ENCODE measurements around the gene IZUMO3.
"Not testable (repeated sequence)": the region's sequence is repeated elsewhere in the genome, so short reads cannot be mapped to it uniquely, and the experiment has no call there.

Gene IZUMO3, protein sequence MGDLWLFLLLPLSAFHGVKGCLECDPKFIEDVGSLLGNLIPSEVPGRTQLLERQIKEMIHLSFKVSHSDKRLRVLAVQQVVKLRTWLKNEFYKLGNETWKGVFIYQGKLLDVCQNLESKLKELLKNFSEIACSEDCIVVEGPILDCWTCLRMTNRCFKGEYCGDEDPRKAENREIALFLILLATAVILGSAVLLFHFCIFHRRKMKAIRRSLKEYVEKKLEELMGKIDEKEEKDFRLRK

DNA sequence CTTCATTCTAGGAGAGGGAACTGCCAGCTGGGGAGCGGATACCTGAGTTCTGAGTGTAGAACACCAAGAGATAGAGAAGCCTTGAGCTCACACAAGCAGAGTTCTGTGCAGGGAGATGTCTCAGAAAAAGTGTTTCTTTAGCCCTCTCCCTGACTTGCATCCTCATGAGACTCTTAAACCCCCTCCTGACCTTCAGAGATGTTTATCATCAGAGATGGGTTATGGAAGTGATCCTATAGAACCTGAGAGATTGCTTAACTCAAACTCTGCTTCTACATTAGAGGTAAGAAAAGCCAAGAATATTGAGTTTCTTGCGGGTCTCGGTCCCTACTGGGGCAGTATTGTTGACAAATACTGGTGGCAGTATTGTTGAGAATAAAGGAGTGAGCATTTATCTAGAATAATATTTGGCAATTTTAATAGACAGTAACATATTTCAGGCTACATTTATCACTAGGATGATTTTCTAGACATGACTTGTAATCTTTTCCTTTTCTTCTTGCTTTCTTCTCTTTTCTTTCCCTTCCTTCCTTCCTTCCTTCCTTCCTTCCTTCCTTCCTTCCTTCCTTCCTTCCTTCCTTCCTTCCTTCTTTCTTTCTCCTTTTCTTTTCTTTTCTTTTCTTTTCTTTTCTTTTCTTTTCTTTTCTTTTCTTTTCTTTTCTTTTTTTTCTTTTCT, at the start of gene IZUMO3:
Gene IZUMO3, minus strand, starts transcription at position 51 of the 676 bp plus-strand sequence. CDS start 248 bp downstream, outside the sequence.
- no peak for DNase-seq

GRCh38 chr9:24594234-24594850, 48.6 kb upstream of the IZUMO3 start:
- DNase-seq: no peak

DNA sequence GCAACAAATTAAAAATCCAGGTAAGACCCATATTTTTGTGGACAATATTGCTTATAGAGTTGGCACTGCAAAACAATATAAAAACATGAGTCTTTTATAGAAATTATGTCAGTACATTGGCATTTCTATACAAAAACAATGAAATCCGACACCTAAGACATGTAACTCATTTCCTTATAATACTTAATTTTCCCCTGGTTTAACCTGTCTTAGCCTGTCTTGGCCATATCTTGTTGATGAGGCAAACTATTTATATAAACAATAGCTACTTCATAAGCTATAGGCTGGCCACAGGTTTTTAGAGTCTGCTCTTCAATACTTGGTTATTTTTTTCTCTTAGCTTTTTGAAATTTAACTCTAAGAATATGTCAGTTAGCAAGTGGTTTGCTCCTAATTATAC, 44.7 kb upstream of the IZUMO3 start:
- no peak for DNase-seq

- no peak for DNase-seq
Observed at GRCh38 chr9:24587883-24588282, 42.2 kb upstream of the IZUMO3 start.

DNA sequence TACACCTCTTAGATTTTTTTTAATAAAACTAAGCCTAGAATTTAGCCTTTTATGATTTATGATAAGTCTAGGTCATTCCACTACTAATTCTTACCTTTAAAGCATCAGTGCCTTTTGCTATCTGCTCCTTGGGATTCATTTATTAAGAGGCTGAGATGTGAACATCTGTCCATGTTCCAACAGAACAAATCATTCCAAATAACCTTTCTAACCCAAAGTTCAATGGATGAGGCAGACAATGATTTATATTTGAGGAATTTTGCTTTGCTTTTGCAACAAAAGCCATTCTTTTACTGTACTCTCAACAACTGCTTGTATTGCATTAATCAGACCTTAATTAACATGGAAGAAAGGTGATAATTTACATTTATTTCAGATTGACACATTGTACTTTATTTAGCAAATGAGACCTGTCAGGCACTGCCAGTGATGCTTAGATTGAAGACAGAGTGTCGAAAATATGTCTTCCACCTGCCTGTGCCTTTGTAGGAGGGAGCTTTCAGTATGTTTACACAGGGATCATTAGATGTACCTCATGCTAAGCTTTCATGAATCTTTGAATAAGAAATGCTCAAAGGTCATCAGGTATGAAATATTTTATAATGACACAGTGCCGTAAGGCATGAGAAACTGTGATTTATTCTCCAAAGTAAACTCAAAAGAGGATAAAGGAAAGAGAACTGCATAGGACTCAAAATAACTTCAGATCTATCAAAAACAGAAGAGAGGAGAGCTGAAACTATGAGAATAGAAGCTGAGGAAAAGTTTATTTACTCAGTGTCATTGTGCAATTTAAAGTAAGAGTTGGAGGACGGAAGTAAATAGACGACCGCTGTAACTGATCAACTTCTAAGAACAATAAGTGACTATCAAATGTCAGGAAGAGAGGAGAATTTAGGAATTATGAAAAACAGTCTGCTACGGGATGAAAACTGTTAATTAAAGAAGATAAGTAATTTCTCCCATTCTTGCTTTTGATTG, 36.7 kb upstream of the IZUMO3 start:
- DNase-seq: no peak

DNA sequence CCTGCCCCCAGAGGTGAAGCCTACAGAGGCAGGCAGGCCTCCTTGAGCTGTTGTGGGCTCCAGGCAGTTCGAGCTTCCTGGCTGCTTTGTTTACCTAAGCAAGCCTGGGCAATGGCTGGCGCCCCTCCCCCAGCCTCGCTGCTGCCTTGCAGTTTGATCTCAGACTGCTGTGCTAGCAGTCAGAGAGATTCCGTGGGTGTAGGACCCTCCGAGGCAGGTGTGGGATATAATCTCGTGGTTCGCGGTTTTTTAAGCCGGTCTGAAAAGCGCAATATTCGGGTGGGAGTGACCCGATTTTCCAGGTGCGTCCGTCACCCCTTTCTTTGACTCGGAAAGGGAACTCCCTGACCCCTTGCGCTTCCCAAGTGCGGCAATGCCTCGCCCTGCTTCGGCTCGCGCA, 34.3 kb upstream of the IZUMO3 start:
- not testable (repeated sequence) for DNase-seq

DNA sequence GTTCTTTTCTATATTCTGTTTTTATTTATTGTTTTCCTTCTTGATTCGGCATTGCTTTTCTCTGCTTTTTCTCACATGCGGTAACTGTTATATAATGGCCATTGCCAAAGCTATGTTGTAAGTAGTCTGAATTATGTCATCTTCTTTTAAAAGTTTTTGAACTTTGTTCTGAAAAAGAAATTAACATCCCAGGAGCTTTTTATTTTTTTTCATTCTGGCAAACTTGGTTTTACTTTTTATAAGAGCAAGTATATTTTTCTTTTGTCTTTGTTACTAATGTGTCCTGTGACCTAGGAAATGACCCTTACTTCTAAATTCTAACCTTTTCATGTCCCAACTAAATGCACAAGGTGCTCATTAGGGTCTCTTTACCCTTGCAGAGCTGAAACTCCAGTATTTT, 26.7 kb upstream of the IZUMO3 start:
- DNase-seq: no peak

DNA sequence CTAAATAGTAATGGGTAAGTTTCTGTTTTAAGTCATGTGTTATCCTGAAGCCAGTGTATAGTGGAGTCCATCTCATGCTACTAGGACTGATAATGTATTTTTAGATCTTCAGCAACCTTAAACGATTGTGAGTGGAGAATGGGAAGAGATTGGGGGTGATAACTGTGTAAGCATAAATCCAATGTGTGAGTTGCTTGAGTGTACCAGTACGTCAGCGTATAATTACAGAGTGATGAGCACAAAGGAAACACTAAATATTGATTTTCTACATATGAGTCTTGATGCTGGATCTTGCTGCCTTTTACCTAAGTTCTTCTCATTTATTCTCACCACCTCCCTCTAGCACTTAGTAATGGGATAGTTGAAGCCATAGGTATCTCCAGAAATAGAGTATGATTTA, 16.3 kb upstream of the IZUMO3 start:
- no peak for DNase-seq

DNA sequence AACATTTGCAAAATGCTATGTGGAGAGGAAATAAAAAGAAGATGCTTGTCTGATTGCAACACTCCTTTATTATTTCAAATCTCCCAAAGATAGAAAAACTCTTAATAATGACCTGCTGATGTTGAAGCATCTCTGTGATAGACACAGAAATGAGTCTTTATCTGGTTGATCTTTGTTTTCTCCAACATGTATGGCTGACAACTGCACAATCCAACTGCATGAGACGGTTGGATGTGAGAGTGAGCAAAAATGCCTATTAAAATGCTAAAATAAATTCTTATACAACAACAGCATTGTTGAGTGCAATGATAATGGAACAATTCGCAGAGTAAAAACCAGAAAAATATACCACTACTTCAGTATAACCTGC, 7.5 kb upstream of the IZUMO3 start:
- no peak for DNase-seq

DNA sequence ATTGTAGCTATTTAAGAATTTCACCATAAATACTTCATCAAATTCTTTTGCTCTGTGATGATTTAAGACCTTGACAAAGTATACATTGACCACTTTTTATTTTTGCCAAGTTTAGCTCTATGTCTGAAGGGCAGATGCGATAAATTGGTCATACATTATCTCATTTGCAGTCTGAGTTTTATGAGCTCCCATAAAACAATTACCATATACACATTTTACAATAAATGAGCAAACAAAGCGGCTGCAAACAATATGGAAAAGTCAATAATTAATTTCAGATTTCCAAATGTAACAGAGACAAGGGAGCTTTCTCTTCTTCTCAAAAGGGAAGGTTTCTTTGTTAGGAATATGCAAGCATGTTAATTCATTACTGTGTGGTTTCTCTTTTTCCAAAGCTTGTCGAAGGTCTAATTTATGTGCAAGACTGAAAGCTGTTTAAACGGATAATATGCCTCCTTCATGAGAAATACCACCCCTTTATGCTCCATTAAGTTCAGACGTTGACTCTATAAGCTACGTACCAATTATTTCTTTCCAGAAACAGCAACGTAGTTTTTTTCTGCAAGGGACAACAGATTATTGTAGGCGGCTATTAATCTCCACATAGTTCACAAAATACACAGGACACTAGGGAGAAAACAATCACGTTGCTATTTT, 7.0 kb upstream of the IZUMO3 start:
- no peak for DNase-seq

GRCh38 chr9:24545285-24545684, 412 bp downstream of the IZUMO3 start:
- DNase-seq: no peak

- no peak for DNase-seq
Observed at GRCh38 chr9:24518545-24518944, 27.2 kb downstream of the IZUMO3 start.

DNA sequence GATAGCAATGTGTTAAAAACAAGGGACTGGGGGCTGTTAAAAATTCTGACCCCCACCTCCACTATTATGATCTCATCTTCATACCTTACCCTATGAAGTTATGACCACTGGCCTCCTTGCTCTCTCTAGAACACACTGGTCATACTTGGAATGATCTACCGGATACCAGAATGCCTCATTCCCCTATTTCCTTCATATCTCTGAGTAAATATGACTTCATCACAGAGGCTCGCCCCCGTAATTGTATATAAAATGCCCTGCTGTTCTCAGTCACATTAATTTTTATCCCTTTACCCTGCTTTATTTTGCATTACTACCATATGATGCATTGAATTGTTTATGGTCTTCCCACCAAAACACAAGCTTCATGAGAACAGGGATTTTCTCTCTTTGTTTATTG, 29.2 kb downstream of the IZUMO3 start:
- DNase-seq: no peak

- DNase-seq: no peak
Observed at GRCh38 chr9:24509850-24510249, 35.8 kb downstream of the IZUMO3 start.

DNA sequence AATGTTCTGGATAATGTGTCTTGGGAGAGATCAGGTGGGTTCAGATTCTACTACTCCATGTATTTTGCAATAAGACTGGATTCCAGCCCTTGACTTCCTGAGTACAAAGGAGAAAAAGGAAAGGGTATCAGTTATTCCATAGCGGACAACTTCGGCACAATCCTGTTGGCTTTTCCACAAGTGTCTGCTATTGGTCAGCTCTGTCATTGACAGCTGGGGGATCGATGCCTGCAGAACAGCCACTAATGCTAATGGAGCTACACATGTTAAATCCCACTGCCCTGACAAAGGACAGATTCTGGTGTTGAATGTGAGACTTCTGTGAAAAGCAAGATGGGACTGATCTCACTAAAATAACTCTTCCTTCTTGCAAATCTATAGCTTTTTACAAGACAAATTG, 41.2 kb downstream of the IZUMO3 start:
- no peak for DNase-seq

DNA sequence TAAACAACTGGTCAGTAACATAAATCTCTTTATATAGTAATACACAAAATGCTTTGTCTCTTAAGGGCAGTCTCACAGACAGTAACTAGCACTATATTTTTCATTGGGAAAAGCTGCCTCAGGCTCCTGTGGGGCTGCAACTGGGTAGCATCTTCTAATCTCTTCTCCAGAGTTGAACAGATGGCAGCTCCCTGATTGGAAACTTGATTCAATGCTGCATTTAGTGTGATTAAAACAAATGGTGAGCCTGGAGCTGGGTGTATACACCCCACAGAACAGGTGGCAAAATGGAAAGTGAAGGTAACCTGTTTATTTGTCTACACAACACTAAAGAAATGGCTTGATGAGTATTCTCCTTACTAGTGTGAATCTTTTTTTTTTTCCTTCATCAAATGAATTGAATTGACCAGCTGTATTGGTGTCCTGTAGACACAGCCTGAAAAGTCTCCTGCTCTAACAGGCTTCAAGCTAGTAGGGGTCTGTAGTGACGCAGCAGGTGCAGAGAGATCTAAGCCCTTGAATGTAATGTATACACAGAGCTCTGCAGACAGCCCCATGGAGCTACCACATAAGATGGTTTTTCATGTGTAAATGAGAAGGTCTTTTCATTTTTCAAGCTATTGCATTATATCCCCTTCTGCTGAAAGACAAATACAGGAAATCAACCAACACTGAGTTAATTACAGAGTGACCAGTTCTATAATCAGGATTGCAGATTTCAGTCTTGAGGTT, 43.3 kb downstream of the IZUMO3 start:
- no peak for DNase-seq

DNA sequence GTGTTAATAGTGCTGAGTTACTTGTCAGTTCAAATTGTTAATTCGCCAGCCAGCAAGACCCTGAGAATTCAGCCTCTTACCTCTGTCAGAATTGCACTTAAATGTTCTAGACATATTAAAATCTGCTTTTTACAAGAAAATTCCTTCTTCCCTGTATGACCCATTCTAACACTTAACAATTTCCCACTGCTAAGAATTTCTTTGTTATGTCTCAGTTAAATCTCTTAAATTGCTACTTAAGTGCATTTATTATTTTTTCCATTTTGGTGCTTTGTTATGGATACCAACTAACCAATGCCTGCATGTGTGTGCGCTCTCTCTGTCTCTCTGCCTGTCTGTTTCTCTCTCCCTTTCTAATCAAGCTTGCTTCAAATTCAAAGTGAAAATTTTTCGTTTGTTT, 44.9 kb downstream of the IZUMO3 start:
- no peak for DNase-seq

DNA sequence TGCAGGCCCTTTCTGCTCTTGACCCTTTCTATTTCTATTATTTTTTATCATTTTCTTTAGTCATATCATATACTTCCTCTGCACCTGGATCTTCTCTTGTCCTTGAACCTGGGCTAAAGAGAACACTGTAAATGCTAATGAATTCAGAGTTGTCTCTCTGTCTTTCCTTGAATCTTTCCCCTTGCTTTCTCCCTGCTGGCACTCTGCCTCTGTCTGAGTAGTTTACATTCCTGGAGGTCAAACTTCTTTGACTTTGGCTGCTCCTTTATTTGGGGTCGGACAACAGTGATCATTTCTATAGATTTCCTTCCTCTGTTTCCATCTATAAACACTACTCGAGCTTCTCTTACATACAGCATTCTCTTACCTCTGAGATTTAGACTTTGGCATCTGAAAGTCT, 47.1 kb downstream of the IZUMO3 start:
- DNase-seq: no peak

GRCh38 chr9:24497671-24498070, 48.0 kb downstream of the IZUMO3 start:
- no peak for DNase-seq
